Loucy (cell line): ENCODE measurements around the gene NRIP1.

Source experiments
- H2AFZ ChIP-seq: fragments of 200-600 bp; sonication (generic); 2 replicates; pipeline ENCODE4 v1.6.0; 2016; ENCODE audit warnings: antibody characterized with exemption, mild to moderate bottlenecking, low read length, moderate library complexity
- H3F3A ChIP-seq: fragments of 200-600 bp; 2 replicates; pipeline ENCODE4 v1.6.0; 2016; ENCODE audit warnings: antibody characterized with exemption, low read depth, mild to moderate bottlenecking
- H3K27me3 ChIP-seq: fragments of 200-600 bp; sonication (generic); 2 replicates; pipeline ENCODE4 v1.6.1; 2014; ENCODE audit warnings: low read length, mild to moderate bottlenecking; ENCODE audit not compliant: insufficient read depth, poor library complexity, severe bottlenecking
- H3K36me3 ChIP-seq: fragments of 200-600 bp; sonication (generic); 2 replicates; pipeline ENCODE4 v1.6.1; 2016; ENCODE audit warnings: low read length; ENCODE audit not compliant: insufficient read depth
- H3K4me1 ChIP-seq: fragments of 200-600 bp; sonication (generic); 2 replicates; pipeline ENCODE4 v1.5.1; 2014; ENCODE audit warnings: low read length, mild to moderate bottlenecking; ENCODE audit not compliant: insufficient read depth, poor library complexity, severe bottlenecking
- H3K4me2 ChIP-seq: fragments of 200-600 bp; sonication (generic); 2 replicates; pipeline ENCODE4 v1.6.0; 2014; ENCODE audit warnings: antibody characterized with exemption, low read length, low read depth, mild to moderate bottlenecking; ENCODE audit not compliant: poor library complexity, severe bottlenecking
- H3K4me3 ChIP-seq: fragments of 200-600 bp; sonication (generic); 2 replicates; pipeline ENCODE4 v1.5.1; 2014; ENCODE audit warnings: low read length, mild to moderate bottlenecking, mixed read lengths; ENCODE audit not compliant: poor library complexity, severe bottlenecking
- H3K79me2 ChIP-seq: fragments of 200-600 bp; sonication (generic); 2 replicates; pipeline ENCODE4 v1.6.1; 2014; ENCODE audit warnings: low read length; ENCODE audit not compliant: insufficient read depth
- H3K9ac ChIP-seq: fragments of 200-600 bp; sonication (generic); 2 replicates; pipeline ENCODE4 v1.6.0; 2014; ENCODE audit warnings: mild to moderate bottlenecking, low read depth, low read length, moderate library complexity; ENCODE audit not compliant: poor library complexity, severe bottlenecking
- H3K9me2 ChIP-seq: fragments of 200-600 bp; sonication (generic); replicated peaks from 2 replicates; pipeline ENCODE4 v1.6.1; 2016; ENCODE audit warnings: low read depth, low read length, mixed read lengths
- H3K9me3 ChIP-seq: fragments of 200-600 bp; sonication (generic); 2 replicates; pipeline ENCODE4 v1.6.1; 2014; ENCODE audit warnings: mild to moderate bottlenecking, antibody characterized with exemption, low read length, low read depth; ENCODE audit not compliant: insufficient read depth
- H4K20me1 ChIP-seq: fragments of 200-600 bp; sonication (generic); 2 replicates; pipeline ENCODE4 v1.6.0; 2014; ENCODE audit warnings: antibody characterized with exemption, low read length, mild to moderate bottlenecking; ENCODE audit not compliant: insufficient read depth, poor library complexity, severe bottlenecking
- EZH2phosphoT487 ChIP-seq: fragments of 200-600 bp; IDR thresholded peaks from 2 replicates; pipeline ENCODE4 v1.6.1; 2018; ENCODE audit warnings: antibody characterized with exemption, mild to moderate bottlenecking, moderate library complexity, borderline replicate concordance
- TF ChIP-seq, protein P1 (sequence below): fragments of 200-600 bp; sonication (generic); conservative IDR thresholded peaks from 2 replicates; pipeline ENCODE4 v1.5.1; 2014; ENCODE audit warnings: mild to moderate bottlenecking, antibody characterized with exemption, low read length

Gene NRIP1

DNA sequence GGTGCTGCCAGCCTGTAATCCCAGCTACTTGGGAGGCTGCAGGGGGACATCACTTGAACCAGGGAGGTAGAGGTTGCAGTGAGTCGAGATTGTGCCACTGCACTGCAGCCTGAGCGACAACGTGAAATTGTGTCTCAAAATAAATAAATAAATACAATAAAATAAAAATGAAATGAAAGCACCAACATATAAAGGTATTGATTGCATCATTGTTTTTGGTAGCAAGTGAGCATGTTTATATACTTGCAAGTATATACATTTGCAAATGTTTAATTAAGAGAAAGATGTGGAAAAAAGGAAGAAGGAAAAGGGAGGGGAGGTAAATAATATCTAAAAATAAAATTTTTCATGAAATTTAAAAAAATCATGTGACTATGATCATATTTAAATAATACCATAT, 32.8 kb upstream of the NRIP1 start:
- no peak overlapping the region for H3K4me3 ChIP-seq
- H3K79me2 ChIP-seq = no peaks in the 10 kb centered on the region
- no peak for TF ChIP-seq EZH2phosphoT487
- TF ChIP-seq, protein P1, sequence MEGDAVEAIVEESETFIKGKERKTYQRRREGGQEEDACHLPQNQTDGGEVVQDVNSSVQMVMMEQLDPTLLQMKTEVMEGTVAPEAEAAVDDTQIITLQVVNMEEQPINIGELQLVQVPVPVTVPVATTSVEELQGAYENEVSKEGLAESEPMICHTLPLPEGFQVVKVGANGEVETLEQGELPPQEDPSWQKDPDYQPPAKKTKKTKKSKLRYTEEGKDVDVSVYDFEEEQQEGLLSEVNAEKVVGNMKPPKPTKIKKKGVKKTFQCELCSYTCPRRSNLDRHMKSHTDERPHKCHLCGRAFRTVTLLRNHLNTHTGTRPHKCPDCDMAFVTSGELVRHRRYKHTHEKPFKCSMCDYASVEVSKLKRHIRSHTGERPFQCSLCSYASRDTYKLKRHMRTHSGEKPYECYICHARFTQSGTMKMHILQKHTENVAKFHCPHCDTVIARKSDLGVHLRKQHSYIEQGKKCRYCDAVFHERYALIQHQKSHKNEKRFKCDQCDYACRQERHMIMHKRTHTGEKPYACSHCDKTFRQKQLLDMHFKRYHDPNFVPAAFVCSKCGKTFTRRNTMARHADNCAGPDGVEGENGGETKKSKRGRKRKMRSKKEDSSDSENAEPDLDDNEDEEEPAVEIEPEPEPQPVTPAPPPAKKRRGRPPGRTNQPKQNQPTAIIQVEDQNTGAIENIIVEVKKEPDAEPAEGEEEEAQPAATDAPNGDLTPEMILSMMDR = no peak
- H3F3A ChIP-seq = no peaks in the 10 kb centered on the region
- no peaks in the 10 kb centered on the region for H3K9me3 ChIP-seq
- no peaks in the 10 kb centered on the region for H3K9me2 ChIP-seq
- no peaks in the 10 kb centered on the region for H4K20me1 ChIP-seq
- no peak overlapping the region for H3K4me2 ChIP-seq
- H2AFZ ChIP-seq = no peak overlapping the region
- no peaks in the 10 kb centered on the region for H3K27me3 ChIP-seq
- H3K9ac ChIP-seq = no peak overlapping the region
- peaks cover 6% of the 10 kb centered on the region for H3K4me1 ChIP-seq
- H3K36me3 ChIP-seq = no peaks in the 10 kb centered on the region

DNA sequence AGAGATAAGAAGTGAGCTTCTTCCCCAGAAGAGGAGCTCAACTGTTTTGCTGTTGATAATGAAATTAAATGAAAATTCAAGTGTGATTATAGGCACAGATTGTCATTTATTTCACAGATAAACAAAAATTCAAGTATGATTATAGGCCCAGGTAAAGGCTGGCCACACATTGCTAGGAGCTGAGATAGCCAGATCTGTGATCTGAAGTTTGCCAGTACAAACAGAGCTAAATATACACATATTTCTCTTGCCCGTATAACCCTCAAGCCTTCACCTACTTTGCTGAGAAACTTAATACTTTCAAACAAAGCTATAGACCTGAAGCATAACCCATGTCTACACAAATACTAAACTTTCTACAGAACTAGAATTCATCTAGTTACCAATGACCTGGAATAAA, 31.3 kb upstream of the NRIP1 start:
- H3K9me2 ChIP-seq = no peaks in the 10 kb centered on the region
- no peaks in the 10 kb centered on the region for H3F3A ChIP-seq
- H3K9ac ChIP-seq = no peak overlapping the region
- H3K4me2 ChIP-seq = no peak overlapping the region
- no peaks in the 10 kb centered on the region for H3K36me3 ChIP-seq
- H3K4me3 ChIP-seq = no peak overlapping the region
- no peak overlapping the region for H2AFZ ChIP-seq
- H3K9me3 ChIP-seq = no peaks in the 10 kb centered on the region
- no peaks in the 10 kb centered on the region for H3K27me3 ChIP-seq
- no peaks in the 10 kb centered on the region for H4K20me1 ChIP-seq
- H3K79me2 ChIP-seq = no peaks in the 10 kb centered on the region
- no peak for TF ChIP-seq EZH2phosphoT487
- TF ChIP-seq, protein P1 = no peak
- peaks cover 6% of the 10 kb centered on the region for H3K4me1 ChIP-seq

DNA sequence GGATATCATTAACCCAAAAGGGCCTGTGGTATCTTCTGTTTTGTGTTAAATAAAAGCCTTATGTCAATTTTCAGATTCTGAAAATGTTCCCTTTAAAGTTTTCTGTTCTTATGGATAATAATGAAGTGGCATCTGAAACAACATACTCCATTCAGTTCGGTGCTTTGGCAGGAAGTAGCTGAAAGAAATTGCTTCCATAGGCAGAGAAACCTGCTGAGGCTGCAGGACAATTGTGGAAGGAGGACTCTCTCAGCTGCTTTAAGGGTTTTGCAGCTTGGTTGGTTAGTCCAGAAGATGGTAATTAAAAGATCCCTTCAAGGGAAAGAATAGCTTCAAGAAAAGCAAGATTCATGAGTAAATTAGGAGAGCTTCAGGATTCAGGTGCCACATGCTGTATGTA, 30.5 kb upstream of the NRIP1 start:
- no peaks in the 10 kb centered on the region for H3K27me3 ChIP-seq
- H3K4me2 ChIP-seq = no peak overlapping the region
- H3F3A ChIP-seq = no peaks in the 10 kb centered on the region
- TF ChIP-seq, protein P1 = no peak
- no peaks in the 10 kb centered on the region for H3K36me3 ChIP-seq
- no peaks in the 10 kb centered on the region for H4K20me1 ChIP-seq
- H3K9me3 ChIP-seq = no peaks in the 10 kb centered on the region
- no peak overlapping the region for H3K4me3 ChIP-seq
- no peak overlapping the region for H2AFZ ChIP-seq
- H3K9me2 ChIP-seq = no peaks in the 10 kb centered on the region
- no peaks in the 10 kb centered on the region for H3K79me2 ChIP-seq
- peaks cover 6% of the 10 kb centered on the region for H3K4me1 ChIP-seq
- H3K9ac ChIP-seq = no peak overlapping the region
